ENCODE results near the gene PTPRD.

Gene PTPRD

GRCh38 chr9:9783211-9783610 is 829.6 kb downstream of the PTPRD start:
- Histone ChIP-seq H3K36me3 (ENCODE audit: control insufficient read depth in 1 of 2, insufficient read depth in 2 of 2, low read length in 2 of 2) (no peaks in the 10 kb centered on the region), H3K4me3 (ENCODE audit: low read depth in 1 of 2, low read length in 2 of 2) (no peak overlapping the region), H3K27ac (ENCODE audit: low read depth, low read length) (no peak overlapping the region), H3K4me1 (ENCODE audit: control insufficient read depth in 1 of 2, insufficient read depth in 2 of 2, low read length in 2 of 2) (no peaks in the 10 kb centered on the region), H3K9me3 (ENCODE audit: control insufficient read depth in 1 of 2, low read length in 2 of 2) (no peaks in the 10 kb centered on the region), H3K9ac (ENCODE audit: low read depth in 1 of 2, low read length in 2 of 2) (no peak overlapping the region), H3K27me3 (ENCODE audit: control insufficient read depth in 1 of 2, insufficient read depth in 2 of 2, low read length in 2 of 2) (no peaks in the 10 kb centered on the region)

- no peak overlapping the region for H3K27ac ChIP-seq (ENCODE audit: low read depth, low read length)
- no peaks in the 10 kb centered on the region for H3K9me3 ChIP-seq (ENCODE audit: control insufficient read depth in 1 of 2, low read length in 2 of 2)
- H3K27me3 ChIP-seq (ENCODE audit: control insufficient read depth in 1 of 2, insufficient read depth in 2 of 2, low read length in 2 of 2): no peaks in the 10 kb centered on the region
- no peak overlapping the region for H3K4me3 ChIP-seq (ENCODE audit: low read depth in 1 of 2, low read length in 2 of 2)
- no peaks in the 10 kb centered on the region for H3K4me1 ChIP-seq (ENCODE audit: control insufficient read depth in 1 of 2, insufficient read depth in 2 of 2, low read length in 2 of 2)
- no peaks in the 10 kb centered on the region for H3K36me3 ChIP-seq (ENCODE audit: control insufficient read depth in 1 of 2, insufficient read depth in 2 of 2, low read length in 2 of 2)
- no peak overlapping the region for H3K9ac ChIP-seq (ENCODE audit: low read depth in 1 of 2, low read length in 2 of 2)
These were observed 834.5 kb downstream of the PTPRD start for GRCh38 chr9:9778293-9778692.

- Histone ChIP-seq H3K9me3 (ENCODE audit: control insufficient read depth in 1 of 2, low read length in 2 of 2) (no peaks in the 10 kb centered on the region), H3K4me3 (ENCODE audit: low read depth in 1 of 2, low read length in 2 of 2) (no peak overlapping the region), H3K36me3 (ENCODE audit: control insufficient read depth in 1 of 2, insufficient read depth in 2 of 2, low read length in 2 of 2) (no peaks in the 10 kb centered on the region), H3K9ac (ENCODE audit: low read depth in 1 of 2, low read length in 2 of 2) (no peak overlapping the region), H3K4me1 (ENCODE audit: control insufficient read depth in 1 of 2, insufficient read depth in 2 of 2, low read length in 2 of 2) (no peaks in the 10 kb centered on the region), H3K27me3 (ENCODE audit: control insufficient read depth in 1 of 2, insufficient read depth in 2 of 2, low read length in 2 of 2) (no peaks in the 10 kb centered on the region), H3K27ac (ENCODE audit: low read depth, low read length) (no peak overlapping the region)
These were observed 838.3 kb downstream of the PTPRD start for GRCh38 chr9:9774471-9774870.

- H3K27ac ChIP-seq (ENCODE audit: low read depth, low read length): no peak overlapping the region
- no peaks in the 10 kb centered on the region for H3K4me1 ChIP-seq (ENCODE audit: control insufficient read depth in 1 of 2, insufficient read depth in 2 of 2, low read length in 2 of 2)
- no peaks in the 10 kb centered on the region for H3K36me3 ChIP-seq (ENCODE audit: control insufficient read depth in 1 of 2, insufficient read depth in 2 of 2, low read length in 2 of 2)
- no peaks in the 10 kb centered on the region for H3K9me3 ChIP-seq (ENCODE audit: control insufficient read depth in 1 of 2, low read length in 2 of 2)
- H3K4me3 ChIP-seq (ENCODE audit: low read depth in 1 of 2, low read length in 2 of 2): no peak overlapping the region
- no peaks in the 10 kb centered on the region for H3K27me3 ChIP-seq (ENCODE audit: control insufficient read depth in 1 of 2, insufficient read depth in 2 of 2, low read length in 2 of 2)
- no peak overlapping the region for H3K9ac ChIP-seq (ENCODE audit: low read depth in 1 of 2, low read length in 2 of 2)
These were observed 841.5 kb downstream of the PTPRD start for GRCh38 chr9:9771314-9771713.

GRCh38 chr9:9764821-9765220 is 848.0 kb downstream of the PTPRD start:
- no peak overlapping the region for H3K27ac ChIP-seq (ENCODE audit: low read depth, low read length)

GRCh38 chr9:9754186-9754585 is 858.6 kb downstream of the PTPRD start:
- Histone ChIP-seq H3K4me3 (ENCODE audit: low read depth in 1 of 2, low read length in 2 of 2) (no peak overlapping the region), H3K36me3 (ENCODE audit: control insufficient read depth in 1 of 2, insufficient read depth in 2 of 2, low read length in 2 of 2) (no peaks in the 10 kb centered on the region), H3K9me3 (ENCODE audit: control insufficient read depth in 1 of 2, low read length in 2 of 2) (no peaks in the 10 kb centered on the region), H3K4me1 (ENCODE audit: control insufficient read depth in 1 of 2, insufficient read depth in 2 of 2, low read length in 2 of 2) (peaks cover 0 to 3% of the 10 kb centered on the region in 2 donors), H3K9ac (ENCODE audit: low read depth in 1 of 2, low read length in 2 of 2) (no peak overlapping the region), H3K27ac (ENCODE audit: low read depth, low read length) (no peak overlapping the region), H3K27me3 (ENCODE audit: control insufficient read depth in 1 of 2, insufficient read depth in 2 of 2, low read length in 2 of 2) (no peaks in the 10 kb centered on the region)

More at GRCh38 chr9:9764821-9765220, 848.0 kb downstream of the PTPRD start:
- H3K9ac ChIP-seq (ENCODE audit: low read depth in 1 of 2, low read length in 2 of 2): no peak overlapping the region
- no peaks in the 10 kb centered on the region for H3K9me3 ChIP-seq (ENCODE audit: control insufficient read depth in 1 of 2, low read length in 2 of 2)
- no peak overlapping the region for H3K4me3 ChIP-seq (ENCODE audit: low read depth in 1 of 2, low read length in 2 of 2)
- H3K27me3 ChIP-seq (ENCODE audit: control insufficient read depth in 1 of 2, insufficient read depth in 2 of 2, low read length in 2 of 2): no peaks in the 10 kb centered on the region
- H3K36me3 ChIP-seq (ENCODE audit: control insufficient read depth in 1 of 2, insufficient read depth in 2 of 2, low read length in 2 of 2): no peaks in the 10 kb centered on the region
- no peaks in the 10 kb centered on the region for H3K4me1 ChIP-seq (ENCODE audit: control insufficient read depth in 1 of 2, insufficient read depth in 2 of 2, low read length in 2 of 2)

GRCh38 chr9:9753266-9753665 is 859.5 kb downstream of the PTPRD start:
- Histone ChIP-seq H3K4me3 (ENCODE audit: low read depth in 1 of 2, low read length in 2 of 2) (no peak overlapping the region), H3K9ac (ENCODE audit: low read depth in 1 of 2, low read length in 2 of 2) (no peak overlapping the region), H3K27me3 (ENCODE audit: control insufficient read depth in 1 of 2, insufficient read depth in 2 of 2, low read length in 2 of 2) (no peaks in the 10 kb centered on the region), H3K27ac (ENCODE audit: low read depth, low read length) (no peak overlapping the region), H3K4me1 (ENCODE audit: control insufficient read depth in 1 of 2, insufficient read depth in 2 of 2, low read length in 2 of 2) (peaks cover 0 to 3% of the 10 kb centered on the region in 2 donors), H3K36me3 (ENCODE audit: control insufficient read depth in 1 of 2, insufficient read depth in 2 of 2, low read length in 2 of 2) (no peaks in the 10 kb centered on the region), H3K9me3 (ENCODE audit: control insufficient read depth in 1 of 2, low read length in 2 of 2) (no peaks in the 10 kb centered on the region)

GRCh38 chr9:9752722-9753121 is 860.1 kb downstream of the PTPRD start:
- H3K9ac ChIP-seq (ENCODE audit: low read depth in 1 of 2, low read length in 2 of 2): no peak overlapping the region
- H3K27me3 ChIP-seq (ENCODE audit: control insufficient read depth in 1 of 2, insufficient read depth in 2 of 2, low read length in 2 of 2): no peaks in the 10 kb centered on the region
- no peaks in the 10 kb centered on the region for H3K9me3 ChIP-seq (ENCODE audit: control insufficient read depth in 1 of 2, low read length in 2 of 2)
- no peak overlapping the region for H3K27ac ChIP-seq (ENCODE audit: low read depth, low read length)
- H3K36me3 ChIP-seq (ENCODE audit: control insufficient read depth in 1 of 2, insufficient read depth in 2 of 2, low read length in 2 of 2): no peaks in the 10 kb centered on the region
- no peak overlapping the region for H3K4me3 ChIP-seq (ENCODE audit: low read depth in 1 of 2, low read length in 2 of 2)
- peaks cover 0 to 3% of the 10 kb centered on the region in 2 donors for H3K4me1 ChIP-seq (ENCODE audit: control insufficient read depth in 1 of 2, insufficient read depth in 2 of 2, low read length in 2 of 2)

GRCh38 chr9:9751996-9752395 is 860.8 kb downstream of the PTPRD start:
- Histone ChIP-seq H3K27ac (ENCODE audit: low read depth, low read length) (no peak overlapping the region), H3K9me3 (ENCODE audit: control insufficient read depth in 1 of 2, low read length in 2 of 2) (no peaks in the 10 kb centered on the region), H3K36me3 (ENCODE audit: control insufficient read depth in 1 of 2, insufficient read depth in 2 of 2, low read length in 2 of 2) (no peaks in the 10 kb centered on the region), H3K9ac (ENCODE audit: low read depth in 1 of 2, low read length in 2 of 2) (no peak overlapping the region), H3K4me3 (ENCODE audit: low read depth in 1 of 2, low read length in 2 of 2) (no peak overlapping the region), H3K27me3 (ENCODE audit: control insufficient read depth in 1 of 2, insufficient read depth in 2 of 2, low read length in 2 of 2) (no peaks in the 10 kb centered on the region), H3K4me1 (ENCODE audit: control insufficient read depth in 1 of 2, insufficient read depth in 2 of 2, low read length in 2 of 2) (peaks cover 0 to 3% of the 10 kb centered on the region in 2 donors)

- H3K27me3 ChIP-seq (ENCODE audit: control insufficient read depth in 1 of 2, insufficient read depth in 2 of 2, low read length in 2 of 2): no peaks in the 10 kb centered on the region
- H3K27ac ChIP-seq (ENCODE audit: low read depth, low read length): no peak overlapping the region
- no peak overlapping the region for H3K4me3 ChIP-seq (ENCODE audit: low read depth in 1 of 2, low read length in 2 of 2)
- no peaks in the 10 kb centered on the region for H3K36me3 ChIP-seq (ENCODE audit: control insufficient read depth in 1 of 2, insufficient read depth in 2 of 2, low read length in 2 of 2)
- no peaks in the 10 kb centered on the region for H3K9me3 ChIP-seq (ENCODE audit: control insufficient read depth in 1 of 2, low read length in 2 of 2)
- peaks cover 0 to 3% of the 10 kb centered on the region in 2 donors for H3K4me1 ChIP-seq (ENCODE audit: control insufficient read depth in 1 of 2, insufficient read depth in 2 of 2, low read length in 2 of 2)
- no peak overlapping the region for H3K9ac ChIP-seq (ENCODE audit: low read depth in 1 of 2, low read length in 2 of 2)
These were observed 862.1 kb downstream of the PTPRD start for GRCh38 chr9:9750719-9751118.

GRCh38 chr9:9749591-9749990 is 863.2 kb downstream of the PTPRD start:
- H3K27ac ChIP-seq (ENCODE audit: low read depth, low read length): no peak overlapping the region
- no peaks in the 10 kb centered on the region for H3K9me3 ChIP-seq (ENCODE audit: control insufficient read depth in 1 of 2, low read length in 2 of 2)

More at GRCh38 chr9:9749591-9749990, 863.2 kb downstream of the PTPRD start:
- H3K9ac ChIP-seq (ENCODE audit: low read depth in 1 of 2, low read length in 2 of 2): no peak overlapping the region
- H3K4me1 ChIP-seq (ENCODE audit: control insufficient read depth in 1 of 2, insufficient read depth in 2 of 2, low read length in 2 of 2): peaks cover 0 to 3% of the 10 kb centered on the region in 2 donors
- no peaks in the 10 kb centered on the region for H3K36me3 ChIP-seq (ENCODE audit: control insufficient read depth in 1 of 2, insufficient read depth in 2 of 2, low read length in 2 of 2)
- no peak overlapping the region for H3K4me3 ChIP-seq (ENCODE audit: low read depth in 1 of 2, low read length in 2 of 2)
- H3K27me3 ChIP-seq (ENCODE audit: control insufficient read depth in 1 of 2, insufficient read depth in 2 of 2, low read length in 2 of 2): no peaks in the 10 kb centered on the region
